ENCODE results near the gene DRP2.
A peak's percentile ranks its signal among the peaks of the same experiment; 100 is the strongest.
"Not testable (repeated sequence)": the region's sequence is repeated elsewhere in the genome, so short reads cannot be mapped to it uniquely, and the experiment has no call there.

DRP2 gene, protein sequence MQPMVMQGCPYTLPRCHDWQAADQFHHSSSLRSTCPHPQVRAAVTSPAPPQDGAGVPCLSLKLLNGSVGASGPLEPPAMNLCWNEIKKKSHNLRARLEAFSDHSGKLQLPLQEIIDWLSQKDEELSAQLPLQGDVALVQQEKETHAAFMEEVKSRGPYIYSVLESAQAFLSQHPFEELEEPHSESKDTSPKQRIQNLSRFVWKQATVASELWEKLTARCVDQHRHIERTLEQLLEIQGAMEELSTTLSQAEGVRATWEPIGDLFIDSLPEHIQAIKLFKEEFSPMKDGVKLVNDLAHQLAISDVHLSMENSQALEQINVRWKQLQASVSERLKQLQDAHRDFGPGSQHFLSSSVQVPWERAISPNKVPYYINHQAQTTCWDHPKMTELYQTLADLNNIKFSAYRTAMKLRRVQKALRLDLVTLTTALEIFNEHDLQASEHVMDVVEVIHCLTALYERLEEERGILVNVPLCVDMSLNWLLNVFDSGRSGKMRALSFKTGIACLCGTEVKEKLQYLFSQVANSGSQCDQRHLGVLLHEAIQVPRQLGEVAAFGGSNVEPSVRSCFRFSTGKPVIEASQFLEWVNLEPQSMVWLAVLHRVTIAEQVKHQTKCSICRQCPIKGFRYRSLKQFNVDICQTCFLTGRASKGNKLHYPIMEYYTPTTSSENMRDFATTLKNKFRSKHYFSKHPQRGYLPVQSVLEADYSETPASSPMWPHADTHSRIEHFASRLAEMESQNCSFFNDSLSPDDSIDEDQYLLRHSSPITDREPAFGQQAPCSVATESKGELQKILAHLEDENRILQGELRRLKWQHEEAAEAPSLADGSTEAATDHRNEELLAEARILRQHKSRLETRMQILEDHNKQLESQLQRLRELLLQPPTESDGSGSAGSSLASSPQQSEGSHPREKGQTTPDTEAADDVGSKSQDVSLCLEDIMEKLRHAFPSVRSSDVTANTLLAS

DNA sequence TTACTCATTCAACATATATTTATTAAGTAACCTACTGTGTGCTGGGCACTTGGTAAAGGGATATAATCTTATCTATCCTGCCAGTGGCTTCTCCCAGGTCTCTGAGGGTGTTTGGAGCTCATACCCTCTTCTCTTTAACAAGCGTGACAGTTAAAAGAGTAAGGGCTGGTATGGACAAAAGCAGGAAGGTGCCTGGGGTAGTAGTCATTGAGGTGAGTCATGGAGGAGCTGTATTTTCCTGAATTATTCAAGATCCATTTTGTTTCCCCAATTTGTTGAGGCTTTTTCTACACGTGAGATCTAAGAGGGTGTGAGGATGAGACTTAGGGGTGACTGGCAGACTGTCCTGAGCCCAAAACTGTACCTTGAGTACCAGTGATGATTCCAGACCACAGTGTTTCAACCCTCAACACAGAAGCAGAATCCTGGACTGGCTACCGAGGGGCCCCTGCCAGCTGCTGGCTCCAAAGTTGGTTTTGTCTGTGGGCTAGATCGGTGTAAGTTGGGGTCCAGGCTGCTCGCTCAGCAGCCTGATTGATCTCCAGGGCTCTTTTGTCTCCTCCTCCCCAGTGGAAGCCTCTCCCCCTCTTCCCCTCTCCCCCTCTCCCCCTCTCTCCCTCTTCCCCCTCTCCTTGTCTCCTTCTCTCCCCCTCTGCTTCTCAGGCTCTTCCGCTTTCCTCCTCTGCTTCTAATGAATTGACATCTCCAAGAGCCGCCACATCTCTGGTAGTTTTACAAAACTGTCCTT lies at the start of gene DRP2:
DRP2 (plus strand) TSS at position 671 of the 748 bp plus-strand sequence. CDS start 11,862 bp downstream, outside the sequence.
- no peak for DNase-seq

DNA sequence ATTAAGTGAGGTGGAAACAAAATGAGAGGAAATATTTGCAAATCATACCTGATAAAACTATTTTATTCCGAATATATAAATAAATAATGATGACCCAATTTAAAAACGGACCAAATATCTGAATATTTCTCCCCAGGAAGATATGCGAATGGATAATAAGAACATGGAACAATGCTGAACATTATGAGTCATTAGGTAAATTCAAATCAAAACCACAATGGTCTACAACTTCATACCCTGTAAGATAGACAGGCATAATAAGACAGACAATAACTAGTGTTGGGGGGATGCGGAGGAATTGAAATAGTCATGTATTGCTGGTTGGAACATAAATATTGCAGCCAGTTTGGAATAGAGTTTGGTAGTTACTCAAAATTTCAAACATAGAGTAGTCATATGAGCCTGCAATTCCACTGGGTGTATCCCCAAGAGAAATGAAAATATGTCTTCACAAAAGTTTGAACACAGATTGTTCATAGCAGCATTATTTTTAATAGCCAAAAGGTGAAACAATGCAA lies 47.6 kb upstream of the DRP2 start:
- no peak for DNase-seq

DNA sequence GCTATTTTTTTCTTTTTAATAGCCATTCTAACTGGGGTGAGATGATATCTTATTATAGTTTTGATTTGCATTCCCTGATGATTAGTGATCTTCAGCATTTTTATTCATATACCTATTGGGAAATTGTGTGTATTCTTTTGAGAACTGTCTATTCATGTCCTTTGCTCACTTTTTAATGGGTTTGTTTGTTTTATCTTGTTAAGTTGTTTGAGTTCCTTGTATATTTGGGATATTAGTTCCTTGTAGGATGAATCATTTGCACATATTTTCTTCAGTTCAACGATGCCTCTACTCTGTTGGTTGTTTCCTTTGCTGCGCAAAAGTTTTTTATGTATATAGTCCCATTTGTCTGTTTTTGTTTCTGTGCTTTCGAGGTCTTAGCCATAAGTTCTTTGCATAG lies 43.1 kb upstream of the DRP2 start:
- DNase-seq, result no peak

DNA sequence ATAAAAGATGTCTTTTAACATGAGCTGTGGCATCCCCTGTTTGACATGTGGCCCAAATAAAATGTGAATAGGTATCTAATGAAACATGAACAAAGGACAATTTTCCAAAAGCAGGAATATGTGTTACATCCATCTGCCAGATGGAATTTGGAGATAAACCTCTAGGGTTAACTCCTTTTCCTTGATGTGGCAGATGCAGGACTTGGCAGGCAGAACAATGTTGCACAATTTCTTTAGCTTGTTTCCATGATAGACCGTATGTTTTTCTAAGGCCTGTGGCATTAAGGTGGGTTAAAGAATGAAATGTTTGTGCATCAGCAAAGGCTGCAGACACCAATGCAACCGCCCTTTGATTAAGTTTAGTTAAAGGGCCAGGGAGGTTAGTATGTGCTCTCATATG lies 34.7 kb upstream of the DRP2 start:
- not testable (repeated sequence) for DNase-seq

DNA sequence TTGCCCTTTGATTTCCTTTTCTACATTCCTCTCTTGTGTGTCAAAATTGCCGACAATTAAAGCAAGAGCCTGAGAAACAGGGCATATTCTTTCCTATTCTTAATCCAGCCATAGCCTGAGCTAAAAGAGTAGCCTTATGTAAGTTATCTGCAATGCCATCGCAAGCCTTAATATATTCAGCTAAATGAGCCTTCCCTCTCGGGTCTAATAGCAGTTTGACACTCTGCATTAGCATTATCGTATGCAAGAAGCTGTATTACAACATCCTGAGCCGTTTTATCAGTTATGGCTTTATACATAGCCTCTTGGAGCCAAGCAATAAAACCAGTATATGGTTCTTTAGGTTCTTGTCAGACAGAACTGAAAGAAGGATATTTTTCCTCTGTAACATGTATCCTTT lies 31.6 kb upstream of the DRP2 start:
- not testable (repeated sequence) for DNase-seq

DNA sequence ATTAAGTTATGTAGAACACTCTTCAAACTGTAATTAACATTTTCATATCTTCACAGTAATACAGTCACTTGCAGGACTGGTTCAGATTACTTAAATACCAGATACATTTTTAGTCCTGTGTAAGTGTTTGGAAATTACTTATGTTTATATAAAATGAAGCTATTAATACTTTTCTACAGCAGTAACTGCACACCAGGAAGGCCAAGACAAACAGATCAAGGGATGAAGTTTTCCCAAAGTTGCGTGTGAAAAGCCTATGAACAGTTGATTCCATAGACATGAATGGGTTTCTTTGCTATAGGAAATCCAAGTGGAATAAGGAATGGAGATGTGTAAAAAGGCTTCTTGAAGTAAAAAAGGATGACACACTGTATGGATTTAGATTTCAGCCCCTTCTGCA lies 28.9 kb upstream of the DRP2 start:
- DNase-seq, result no peak

DNA sequence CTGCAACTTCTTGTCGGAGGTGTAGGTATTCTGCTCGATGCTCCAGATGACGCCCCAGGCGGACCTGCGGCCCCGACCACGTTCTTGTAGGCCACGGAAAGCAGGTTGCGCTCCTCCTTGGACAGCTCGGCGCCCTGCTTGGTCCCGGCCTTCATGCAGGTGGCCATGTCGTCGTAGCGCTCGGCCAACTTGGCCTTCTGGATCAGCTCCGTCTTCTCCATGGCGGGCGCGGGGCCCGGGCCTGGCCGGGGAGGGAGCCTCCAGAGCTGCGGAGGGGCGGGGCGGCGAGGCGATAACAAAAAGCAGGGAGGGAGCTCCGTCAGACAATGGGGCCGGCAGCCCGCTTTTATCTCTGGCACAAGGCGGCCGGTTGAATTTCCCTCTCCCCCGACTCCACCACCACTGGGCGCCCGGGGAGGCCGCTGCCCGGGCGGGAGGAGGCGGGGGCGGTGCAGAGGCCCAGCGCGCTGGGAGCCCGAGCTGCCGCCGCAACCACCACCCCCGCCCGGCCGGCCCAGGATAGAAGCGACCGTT lies 28.3 kb upstream of the DRP2 start:
- no peak for DNase-seq

DNA sequence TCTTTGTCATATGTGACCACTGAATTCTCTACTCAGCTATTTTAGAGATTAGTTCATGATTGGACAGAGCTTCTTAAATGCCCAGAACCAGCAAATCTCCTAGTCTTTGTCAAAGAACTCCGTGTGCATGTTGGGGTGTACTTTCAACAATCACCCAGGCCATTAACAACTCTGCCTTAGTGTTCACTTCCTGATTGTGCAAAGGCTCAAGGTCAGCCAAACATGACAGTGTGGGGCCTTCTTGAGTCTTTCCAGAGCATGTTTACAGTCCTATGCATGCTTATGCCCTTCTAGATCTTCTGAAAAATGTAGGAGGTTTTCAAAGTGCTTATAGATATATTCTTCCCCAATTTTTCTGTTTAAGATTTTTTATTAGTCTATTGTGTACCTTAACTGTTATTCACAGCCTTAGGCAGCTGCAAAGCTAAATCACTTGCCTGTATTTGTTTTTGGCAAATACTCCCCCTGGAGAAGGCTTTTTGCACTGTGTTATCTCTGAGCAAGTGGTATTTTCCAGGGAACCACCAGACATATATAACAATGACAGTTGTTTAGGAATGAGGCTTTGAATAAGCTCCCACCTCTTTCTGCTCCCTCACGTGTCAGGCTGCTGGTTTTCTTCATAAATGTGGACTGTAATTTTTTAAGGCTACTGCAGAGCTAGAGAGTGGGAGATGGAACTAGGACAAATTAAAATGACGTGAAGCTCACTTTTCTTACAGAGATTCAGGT lies 24.0 kb upstream of the DRP2 start:
- peak; percentile 8 for DNase-seq

DNA sequence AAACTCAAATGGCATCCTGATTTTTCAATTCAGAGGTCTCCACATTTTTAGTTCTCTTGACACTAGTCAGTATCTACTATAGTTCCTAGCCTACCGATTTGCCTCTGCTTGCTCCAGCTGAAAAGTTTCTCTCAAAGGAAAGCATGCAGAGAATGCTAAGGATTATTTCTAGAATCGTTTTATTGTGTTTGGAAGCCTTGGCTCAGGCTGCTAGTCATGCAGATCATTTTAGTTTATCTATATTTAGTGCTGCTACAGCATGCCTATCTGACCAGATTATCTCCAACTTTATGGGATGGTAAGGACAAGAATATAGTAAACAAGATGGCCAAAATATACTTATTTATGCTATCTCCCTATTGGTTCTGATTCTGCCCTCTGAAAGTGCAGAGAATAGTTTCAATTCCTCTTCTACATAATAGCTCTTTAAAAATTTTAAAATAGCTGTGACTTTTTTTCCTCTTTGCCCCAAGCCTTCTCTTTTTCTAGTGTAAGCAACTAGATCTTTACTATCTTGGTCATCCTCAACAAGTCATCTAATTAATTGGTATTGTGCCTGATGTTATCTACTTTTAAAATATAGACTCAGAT lies 15.7 kb upstream of the DRP2 start:
- DNase-seq, result no peak

DNA sequence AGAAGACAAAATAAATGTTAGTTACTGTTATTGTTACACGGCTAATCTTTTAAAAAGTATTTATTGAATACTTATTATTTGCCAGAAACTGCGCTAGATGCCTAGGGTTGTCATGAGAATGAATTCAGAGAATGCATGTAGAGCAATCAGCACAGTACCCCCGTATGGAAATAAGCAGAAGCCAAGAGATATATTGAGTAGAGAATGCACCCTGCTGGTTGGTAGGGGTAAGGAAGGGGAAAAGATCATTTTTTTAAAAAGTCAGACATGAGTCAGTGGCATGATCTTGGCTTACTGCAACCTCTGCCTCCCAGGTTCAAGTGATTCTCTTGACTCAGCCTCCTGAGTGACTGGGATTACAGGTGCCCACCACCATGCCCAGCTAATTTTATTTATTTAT lies 13.1 kb upstream of the DRP2 start:
- no peak for DNase-seq

DNA sequence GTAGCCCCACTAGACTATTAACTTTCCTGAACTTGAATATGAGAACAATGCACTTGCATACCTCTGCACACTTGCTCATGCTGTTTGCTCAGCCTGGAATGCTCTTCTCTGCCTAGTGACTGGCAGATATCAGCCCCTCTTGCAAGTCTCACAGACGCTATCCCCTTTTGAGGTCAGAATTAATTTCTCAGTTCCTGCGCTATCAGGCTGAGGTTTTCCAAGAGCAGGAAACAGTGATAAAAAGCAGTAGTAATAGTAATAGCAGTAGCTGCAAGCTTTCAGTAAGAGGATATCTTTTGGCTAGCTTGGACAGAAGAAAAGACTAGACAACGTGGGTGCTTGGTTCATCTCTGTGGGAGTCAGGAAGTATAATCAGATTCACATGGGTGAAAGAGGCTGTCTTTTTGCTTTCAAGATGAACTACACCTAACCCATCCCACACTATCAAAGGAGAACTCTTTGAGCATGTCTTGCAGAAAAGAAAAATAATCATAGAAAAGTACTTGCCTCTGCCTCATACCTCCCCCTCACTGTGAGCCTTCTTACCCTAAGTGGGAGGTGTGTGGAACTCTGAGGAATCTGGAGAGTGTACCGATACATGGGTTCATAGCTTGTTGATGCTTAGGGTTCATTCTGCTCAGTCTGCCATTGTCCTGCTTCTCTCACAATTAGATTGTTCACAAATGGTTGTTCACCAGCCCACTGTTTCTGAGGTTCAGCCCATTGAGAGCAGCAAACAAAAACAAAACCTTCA lies 11.3 kb upstream of the DRP2 start:
- DNase-seq, result no peak

DNA sequence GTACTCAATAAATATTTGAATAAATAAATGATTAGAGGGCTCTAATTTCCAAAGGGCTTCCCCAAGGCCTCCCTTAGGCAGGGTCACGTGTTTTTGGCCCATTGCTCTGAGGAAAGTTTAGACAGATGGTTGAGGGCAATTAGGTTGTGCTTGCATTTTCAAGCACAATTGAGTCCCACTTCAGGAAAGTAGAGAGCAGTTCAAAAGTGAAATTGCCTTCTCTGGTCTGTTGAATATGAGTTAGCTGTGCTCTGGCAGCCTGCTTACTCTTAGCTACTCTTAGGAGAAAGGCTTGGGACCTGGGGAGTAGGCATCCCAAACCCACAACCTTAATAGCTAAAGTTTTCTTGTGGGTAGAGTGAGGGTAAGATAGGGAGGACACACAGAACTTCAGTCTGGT lies 9.0 kb upstream of the DRP2 start:
- no peak for DNase-seq

DNA sequence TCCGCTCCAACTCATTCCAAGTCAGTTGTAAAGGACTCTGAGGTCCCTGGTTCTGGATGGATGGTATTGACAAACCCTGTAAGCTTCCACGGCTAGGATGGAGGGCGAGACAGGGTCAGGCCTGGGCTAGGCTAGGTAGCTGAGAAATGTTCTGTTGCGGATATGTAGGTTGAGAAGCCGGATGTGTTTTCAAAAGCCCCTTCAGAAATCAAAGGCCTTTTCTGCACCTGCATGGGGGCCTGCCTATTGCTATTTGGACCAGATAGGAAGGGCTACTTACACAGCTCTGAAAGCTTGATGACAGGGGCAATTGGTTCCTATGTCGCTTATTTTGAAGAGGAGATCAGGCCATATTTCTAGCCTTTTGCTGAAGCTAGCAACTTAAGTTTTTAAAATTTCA lies 1.9 kb upstream of the DRP2 start:
- DNase-seq, result no peak

DNA sequence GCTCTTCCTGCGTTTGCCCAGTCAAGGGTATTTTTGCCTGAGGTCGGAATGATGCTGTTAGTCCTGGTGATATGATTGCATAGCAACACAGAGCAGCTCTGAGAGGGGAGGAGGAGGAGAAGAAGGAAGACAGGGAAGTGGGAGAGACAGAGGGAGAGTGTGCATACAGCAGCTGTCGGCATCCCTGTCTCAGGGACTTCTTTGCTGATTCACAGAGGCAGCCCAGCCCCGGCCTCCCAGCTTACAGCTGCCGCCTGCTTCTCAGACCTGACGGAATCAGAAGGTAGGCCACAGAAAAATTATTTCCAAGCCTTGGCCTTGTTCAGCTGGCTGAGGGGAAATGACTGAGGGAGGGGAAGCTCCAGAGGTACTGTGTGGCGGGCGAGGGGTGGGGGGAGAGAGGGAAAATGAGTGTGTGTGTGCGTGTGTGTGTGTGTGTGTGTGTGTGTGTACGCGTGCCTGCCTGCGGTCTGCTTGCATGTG lies 319 bp downstream of the DRP2 start:
- DNase-seq, result no peak

DNA sequence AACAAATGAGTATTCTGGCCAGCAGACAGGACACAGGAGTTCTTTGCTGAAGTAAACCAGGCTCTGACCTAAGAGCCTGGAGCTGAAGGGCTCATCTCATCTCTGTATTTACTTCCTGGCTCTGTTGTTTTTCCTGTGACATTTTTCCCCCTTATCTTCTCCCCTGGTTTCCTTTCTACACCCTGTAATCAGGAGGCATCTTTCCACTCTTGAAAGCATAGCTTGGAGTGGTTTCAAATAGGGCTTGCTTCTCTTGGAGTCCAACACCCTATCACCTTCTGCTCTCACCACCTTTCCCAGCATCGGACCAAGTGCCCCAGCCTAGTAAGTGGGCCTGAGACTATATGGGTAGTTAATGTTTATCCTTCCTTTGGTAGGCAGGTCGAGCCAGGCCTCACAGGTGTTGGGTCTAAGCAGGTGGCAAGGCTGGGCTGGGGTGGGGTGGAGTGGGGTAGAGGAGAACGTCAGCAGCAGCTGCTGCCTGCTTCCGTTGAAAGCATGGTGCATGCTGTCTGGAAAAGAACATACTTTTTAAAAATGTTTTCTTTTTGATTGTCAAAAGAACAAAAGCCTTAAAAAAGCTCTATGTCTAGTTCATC lies 1.2 kb downstream of the DRP2 start:
- DNase-seq, result no peak

DNA sequence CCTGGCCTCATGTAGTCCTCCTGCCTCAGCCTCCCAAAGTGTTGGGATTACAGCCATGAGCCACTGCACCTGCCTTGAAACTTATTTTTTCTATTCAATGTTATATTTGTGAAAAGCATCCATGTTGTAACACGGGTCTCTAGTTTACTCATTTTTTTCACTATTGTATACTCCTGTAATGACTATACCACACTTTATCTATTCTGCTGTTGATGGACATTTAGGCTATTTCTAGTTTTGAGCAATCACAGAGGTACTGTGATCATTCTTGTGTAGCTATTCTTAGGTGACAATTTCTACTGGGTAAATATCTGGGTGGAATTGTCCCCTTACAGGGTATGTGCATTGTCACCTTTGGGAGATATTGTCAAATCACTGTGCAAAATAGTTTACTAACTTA lies 3.6 kb downstream of the DRP2 start:
- no peak for DNase-seq

DNA sequence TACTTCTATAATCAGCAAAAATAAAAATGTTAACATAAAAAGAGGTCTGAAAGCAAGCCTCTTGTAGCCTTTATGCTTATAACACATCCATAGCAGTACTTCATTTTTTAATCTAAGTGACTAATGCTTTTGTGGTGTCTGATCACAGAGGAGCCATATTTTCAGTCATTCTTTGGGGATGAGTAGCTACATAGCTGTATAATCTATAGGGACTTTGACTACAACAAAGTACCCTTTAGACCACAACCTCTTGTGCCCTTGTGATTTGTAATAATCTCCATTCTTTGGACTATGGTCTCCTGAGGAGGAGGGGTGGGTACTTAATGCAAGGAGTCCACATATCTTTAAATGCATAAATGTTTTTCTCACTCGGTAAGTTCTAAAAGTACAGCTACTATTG lies 9.6 kb downstream of the DRP2 start:
- DNase-seq, result no peak

DNA sequence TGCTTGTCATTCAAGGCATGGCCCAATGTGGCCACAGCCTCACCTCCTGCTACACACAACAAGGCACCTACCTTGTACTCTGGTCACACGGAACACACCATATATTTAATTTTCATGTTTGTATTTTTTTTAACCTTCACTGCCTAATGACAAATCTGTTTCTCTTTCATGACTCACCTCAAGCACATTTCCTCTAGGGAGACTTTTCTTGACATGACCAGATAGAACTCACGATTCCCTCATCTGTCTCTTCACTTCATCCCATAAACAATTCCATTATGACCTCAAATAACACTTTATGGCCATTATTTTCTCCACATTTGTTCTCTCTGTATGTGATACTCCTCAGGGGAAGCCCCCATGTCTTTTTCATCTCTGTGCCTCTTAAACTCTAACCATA lies 11.1 kb downstream of the DRP2 start:
- no peak for DNase-seq

DNA sequence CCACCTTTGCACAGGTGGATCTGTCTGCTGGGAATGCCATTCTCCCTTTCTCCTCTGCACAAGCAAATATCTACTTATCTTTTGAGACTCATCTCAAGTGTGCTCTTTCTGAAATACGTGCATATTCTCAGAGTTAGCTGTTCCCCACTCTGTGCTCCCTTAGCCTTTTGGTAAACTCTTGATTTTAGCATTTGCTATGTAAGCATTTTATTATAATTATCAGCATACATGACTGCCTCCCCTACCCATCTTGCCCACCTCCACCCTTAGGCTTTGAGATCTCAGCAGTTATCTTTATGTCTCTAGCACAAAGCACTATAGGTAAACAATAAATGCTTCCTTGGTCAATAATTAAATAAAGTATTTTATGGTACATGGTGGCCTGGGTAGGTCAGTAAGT lies 11.5 kb downstream of the DRP2 start:
- DNase-seq, result no peak

DNA sequence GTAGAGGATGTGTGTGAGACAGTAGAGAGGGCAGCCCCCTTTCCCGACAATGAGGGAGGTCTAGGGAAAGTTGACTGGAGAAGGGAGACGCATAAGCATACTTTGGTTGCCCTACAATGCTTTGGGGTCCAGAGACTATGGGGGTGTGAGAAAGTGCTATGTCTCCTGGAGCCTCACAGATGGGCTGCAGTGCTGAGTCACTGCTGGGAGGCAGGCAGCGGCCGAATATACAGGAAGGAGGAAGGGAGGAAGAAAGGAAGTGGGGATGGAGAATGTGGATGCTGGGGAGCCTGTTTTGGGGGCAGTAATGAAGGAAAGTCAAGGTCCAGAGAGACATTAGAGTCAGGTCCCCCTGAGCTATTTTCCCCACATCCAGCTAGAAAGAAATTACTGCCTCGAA lies 12.7 kb downstream of the DRP2 start:
- DNase-seq, result no peak

All from NCI-H2081 treated with DMSO at 0.1 percent for 48 hours (cell line).